Suppressor macrophage treated with lipopolysaccharide for 1 hour (primary cell): ENCODE results near the gene ABCA13.
"Not testable (repeated sequence)": the region's sequence is repeated elsewhere in the genome, so short reads cannot be mapped to it uniquely, and the experiment has no call there.

Source experiments
- DNase-seq, 3 donors: peaks; one replicate each; pipeline ENCODE4 v3.0.0-alpha.2; 2020 to 2022

ABCA13 gene

DNA sequence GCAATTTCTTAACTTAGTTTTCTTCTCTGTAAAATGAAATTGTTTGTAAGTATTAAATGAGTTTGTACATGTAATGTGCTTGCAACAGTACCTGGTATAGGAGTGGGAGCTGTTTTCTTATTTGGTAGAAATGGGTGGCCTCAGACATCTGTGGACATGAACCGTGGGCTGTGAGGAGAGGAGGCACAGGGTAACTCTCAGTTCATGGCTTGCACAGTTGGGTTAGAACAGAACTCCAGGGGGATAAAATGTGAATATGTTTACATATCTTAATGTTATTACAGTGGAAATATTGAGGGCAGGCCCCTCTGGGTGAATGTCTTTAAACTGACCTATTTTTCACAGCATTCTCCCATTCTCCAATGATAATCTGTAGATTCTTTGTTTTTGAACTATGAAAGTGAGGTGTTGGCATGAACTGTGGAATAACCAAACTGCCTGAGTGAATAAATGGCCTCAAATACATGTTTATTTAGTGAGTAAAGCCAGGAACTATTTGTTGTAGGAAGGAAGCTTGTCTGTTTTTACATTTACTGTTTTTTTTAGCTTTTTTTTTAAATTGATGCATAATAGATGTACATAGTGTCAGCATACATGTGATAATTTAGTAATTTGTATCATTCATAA is 2.6 kb downstream of the ABCA13 start:
- no peak for DNase-seq

DNA sequence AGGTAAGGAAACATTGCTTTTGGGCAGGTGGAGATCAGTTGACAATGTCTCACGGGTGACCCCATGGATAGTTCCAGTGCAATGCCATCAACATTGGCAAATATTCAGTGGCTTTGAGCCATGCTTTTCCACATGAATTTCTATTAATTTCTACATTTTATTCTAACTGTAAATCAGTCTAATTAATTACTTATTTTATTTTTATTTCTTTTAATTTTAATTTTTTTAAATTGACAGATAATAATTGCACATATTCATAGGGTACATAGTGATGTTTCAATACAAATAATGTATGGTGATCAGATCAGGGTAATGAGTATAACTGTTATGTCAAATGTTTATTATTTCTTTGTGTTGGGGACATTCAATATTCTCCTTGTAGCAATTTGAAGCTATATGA is 3.8 kb downstream of the ABCA13 start:
- DNase-seq = no peak

DNA sequence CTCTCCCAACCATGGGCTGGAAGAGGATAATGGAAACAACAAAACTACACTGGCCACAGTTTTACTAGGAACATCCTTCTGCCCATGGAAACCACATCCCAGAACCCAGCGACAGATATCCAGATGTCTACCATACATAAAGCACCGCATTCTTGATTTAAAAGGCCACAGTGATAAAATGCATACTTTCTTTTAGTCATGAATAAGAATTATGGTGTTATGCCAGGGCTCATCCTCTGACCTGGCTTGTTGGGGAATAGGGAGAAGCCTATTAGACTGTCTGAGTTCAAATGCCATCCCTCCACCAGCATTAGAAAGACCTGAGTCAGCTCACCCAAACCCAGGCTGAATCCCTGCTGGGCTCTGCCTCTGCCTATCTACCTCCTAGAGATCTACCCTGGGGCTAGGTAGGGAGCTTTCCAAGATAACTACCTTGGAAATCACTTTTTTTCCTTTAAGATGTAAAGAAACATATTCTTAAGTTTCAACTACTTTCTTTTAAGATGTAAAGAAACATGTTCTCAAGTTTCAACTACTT is 5.2 kb downstream of the ABCA13 start:
- no peak for DNase-seq

DNA sequence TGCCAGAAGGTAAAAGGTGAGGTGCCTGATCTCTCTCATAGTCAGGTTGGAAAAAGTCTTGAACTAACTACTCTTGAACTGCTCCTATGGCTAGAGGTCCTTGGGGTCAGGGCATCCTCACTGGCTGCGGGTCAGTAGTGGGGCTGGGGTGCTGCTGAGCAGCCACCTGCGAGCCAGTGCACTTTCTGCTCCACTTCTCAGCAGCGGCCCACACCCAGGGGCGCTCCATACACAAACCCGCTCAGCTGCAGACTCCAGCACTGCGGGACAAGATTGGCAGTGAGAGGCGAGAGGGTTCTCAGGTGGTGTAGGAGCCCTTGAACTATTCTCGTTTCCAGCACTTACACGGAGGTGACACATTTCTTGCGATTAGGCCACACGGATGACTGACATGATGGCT is 6.0 kb downstream of the ABCA13 start:
- no peak for DNase-seq

DNA sequence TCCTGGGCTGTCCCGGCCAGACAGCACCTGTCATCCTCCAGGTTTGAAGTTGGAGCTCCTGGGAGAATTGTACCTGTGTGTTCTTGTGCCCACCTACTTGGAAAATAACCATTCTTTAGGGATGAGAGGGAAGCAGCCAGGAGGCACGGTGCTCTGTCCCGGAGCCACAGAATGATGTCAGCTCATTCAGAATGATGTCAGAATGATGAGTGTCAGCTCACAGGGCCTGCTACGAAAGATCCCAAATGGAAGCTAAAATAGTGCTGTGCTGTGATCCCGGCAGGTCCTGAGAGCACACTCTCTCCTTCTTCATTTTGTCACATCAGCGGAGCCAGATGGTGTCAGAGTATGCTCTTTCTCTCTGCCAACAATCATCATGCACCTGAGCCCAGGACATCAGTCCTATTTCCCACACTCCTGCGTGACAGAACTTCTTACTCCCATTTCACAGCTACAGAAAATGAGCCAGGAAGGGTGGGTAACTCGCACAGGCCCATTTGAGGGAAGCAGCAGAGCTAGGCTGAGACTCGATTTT is 8.3 kb downstream of the ABCA13 start:
- no peak for DNase-seq

DNA sequence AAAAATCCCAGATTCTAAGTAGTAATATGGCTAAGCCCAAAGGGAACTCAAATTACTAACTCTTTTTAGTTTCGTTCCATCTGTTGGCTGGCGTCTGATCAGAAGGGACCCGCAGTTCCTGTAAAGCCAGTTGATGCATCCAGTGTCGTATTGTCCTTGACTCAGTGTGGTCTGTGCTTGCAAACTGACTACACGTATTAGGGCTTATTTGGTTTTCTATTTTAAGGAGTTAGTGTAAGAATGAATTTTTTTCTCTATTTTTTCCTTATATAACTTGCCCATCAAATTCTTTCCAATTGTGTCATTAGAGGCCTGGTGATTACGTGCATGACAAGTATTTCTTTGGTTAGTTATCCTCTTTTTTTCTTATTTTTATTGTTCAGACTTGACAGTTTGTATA is 9.7 kb downstream of the ABCA13 start:
- no peak for DNase-seq

DNA sequence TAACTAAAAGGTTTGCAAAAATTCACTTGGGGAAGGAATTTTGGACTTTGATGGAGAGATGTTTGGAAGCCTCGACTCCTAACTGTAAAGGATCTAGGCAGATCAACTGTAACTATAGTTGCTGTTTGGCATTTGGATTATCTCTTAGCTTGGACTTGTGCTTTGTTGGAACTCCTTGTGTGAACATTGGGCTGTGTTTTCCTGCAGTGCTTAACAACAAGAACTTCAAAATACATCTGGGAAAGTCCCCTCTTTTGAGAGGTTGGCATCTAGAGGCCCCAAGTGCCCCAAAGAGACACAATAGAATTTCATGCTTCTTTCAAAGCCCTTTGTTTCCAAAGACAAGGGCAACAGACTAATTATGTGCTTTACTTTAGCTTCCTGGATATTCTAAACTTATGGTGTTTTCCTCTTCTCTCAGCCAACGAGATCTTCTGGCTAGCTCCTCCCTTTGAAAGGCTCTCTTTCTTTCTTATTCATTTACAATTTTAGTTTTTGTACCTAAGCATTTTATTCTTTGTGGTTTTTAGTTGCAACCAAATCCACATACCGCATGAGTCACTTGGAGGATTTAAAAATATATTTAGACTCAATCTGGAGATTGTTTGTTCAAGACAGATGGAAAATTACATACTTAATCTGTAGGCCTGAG is 11.6 kb downstream of the ABCA13 start:
- no peak for DNase-seq

DNA sequence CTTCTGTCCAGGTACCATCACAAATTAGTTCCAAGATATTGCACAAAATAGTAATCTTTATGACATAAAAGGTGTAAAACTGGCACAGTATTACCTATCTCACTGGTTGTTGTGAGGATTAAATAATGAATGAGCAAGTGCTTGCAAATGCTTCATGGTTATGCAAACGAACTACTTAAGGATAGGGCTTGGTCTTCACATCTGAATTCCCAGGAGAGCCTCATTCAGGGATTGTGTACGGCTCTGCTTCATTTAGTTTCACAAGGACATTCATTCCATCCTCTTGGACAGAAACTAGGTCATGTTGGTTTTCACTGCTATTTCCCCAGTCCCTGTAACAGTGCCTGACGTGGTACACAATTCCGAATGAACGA is 12.1 kb downstream of the ABCA13 start:
- no peak for DNase-seq

DNA sequence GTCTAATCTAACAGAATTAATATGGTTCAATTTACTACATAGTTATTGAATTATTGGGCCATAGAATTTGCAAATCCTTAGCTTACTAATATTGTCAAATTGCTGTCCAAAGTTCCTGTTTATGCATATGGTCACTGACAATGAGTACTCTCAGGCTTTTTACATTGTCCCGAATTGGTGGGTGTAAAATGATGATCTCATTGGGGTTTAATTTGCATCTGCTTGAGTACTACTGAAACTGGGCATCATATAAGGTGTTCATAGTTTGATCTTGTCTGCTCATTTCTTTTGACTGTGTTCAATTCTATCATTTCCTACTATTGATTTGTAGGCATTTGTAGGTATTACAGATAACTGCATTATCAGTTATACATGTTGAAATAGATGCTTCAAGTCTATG is 12.7 kb downstream of the ABCA13 start:
- DNase-seq = peak in 2 of 3 donors; percentile 16 to 42

DNA sequence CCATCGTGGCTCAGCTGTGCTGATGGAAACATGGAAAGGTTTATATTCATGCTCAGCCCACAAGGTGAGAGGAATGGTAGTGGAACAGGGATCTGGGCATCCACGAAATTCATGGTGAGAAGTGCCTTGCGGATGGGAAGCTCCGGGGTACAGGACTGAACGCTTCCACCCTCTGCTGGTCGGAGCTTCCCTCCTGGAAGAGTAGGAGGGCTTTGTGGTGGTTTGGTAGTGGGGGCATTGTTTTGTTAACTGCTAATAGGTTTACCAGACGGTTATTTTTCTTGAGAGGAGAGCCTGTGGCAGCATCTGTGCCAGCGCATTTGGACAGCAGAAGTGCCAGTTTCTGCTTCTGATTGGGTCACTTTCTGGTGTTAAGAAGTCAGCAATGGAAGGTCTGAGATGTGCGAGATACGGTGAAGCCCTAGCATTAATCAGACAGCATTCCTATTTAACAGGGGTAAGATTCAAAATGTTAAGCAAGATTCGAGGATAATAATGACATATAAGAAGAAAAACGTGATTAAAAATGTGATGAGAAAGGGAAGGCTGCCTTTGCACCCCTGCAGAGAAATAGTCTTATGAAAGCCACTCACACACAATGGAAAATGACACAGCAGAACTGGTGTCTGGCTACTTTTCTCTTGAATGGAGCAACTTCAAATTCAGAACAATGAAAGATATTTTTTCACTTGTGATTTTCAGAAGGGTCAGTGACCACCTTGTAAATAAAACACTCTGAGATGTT is 17.7 kb downstream of the ABCA13 start:
- no peak for DNase-seq

DNA sequence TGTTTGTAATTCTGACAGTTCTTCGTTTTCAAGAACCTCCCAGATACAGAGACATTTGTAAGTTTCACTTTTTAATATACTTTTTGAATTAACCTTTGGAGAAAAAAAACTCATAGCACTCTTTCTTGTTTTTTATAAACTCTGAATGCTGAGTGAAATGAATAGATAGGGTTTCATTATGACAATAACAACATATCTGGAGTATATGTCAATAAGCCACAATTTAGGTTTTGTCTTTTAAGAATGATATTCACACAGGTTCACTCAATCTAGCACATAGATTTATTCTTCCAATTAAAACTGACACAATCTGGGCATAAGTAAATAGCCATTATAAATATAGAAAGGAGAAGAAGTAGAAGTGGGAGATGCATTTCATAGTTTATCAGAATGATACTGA is 21.7 kb downstream of the ABCA13 start:
- DNase-seq = no peak

DNA sequence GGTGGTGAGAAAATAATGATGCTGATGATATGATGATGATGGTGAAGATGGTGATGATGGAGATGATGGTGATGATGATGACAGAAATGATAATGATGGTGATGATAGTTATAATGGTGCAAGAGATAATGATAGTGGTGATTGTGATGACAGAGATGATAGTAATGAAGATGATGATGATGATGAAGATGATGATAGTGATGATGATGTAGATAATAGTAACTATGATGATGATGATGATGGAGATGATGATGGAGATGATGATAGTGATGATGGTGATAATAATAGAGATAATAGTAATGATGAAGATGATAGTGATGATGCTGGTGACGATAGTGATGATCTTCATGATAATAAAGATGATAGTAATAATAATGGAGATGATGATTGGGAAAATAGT is 22.2 kb downstream of the ABCA13 start:
- DNase-seq = no peak

DNA sequence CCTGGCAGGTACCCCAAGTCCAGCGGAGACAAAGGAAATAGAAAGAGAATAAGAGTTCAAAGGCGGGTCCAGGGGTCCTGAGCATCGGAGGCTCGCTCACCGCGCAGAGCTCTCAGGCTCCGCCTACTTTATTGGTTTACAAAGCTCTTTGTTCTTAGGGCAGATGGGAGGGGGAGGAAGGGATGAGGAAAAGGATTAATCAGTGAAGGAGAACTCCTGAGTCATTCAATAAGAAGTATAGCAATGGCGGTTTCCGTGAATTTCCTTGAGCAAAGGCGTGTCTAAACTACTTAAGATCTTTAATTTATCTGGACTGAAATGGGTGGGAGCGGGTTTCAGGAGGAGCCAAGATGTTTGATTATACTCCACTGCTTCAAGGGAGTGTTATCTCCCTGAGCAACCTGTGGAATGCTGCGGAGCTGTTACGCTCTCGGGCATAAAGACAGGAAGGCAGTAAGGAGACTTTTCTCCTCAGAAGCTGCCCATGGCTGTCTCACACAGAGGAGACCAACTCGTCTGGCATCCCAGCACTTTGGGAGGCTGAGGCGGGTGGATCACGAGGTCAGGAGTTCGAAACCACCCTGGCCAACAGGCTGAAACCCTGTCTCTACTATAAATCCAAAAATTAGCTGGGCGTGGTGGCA is 29.8 kb downstream of the ABCA13 start:
- DNase-seq = not testable (repeated sequence)

DNA sequence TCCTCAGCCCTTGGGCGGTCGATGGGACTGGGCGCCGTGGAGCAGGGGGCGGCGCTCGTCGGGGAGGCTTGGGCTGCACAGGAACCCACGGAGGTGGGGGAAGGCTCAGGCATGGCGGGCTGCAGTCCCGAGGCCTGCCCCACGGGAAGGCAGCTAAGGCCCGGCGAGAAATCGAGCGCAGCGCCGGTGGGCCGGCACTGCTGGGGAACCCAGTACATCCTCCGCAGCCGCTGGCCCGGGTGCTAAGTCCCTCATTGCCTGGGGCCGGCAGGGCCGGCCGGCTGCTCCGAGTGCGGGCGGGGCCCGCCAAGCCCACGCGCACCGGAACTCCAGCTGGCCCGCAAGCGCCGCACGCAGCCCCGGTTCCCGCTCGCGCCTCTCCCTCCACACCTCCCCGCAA is 31.7 kb downstream of the ABCA13 start:
- DNase-seq = not testable (repeated sequence)

DNA sequence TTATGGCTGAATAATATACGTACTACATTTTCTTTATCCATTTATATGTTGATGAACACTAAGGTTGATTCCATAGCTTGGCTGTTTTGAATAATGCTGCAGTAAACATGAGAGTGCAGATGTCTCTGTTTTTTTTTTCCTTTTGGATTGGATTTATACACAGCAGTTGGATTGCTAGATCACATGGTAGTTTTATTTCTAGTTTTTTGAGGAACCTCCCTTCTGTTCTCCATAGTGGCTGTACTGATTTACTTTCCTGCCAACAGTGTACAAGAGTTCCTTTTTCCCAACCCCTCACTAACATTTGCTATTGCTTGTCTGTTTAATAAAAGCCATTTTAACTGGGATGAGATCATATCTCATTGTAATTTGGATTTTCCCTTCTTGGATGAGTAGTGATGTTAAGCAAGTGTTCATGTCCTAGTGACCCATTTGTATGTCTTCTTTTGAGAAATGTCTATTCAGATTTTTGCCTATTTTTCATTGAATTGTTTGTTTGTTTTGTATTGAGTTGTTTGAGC is 36.0 kb downstream of the ABCA13 start:
- peak; percentile 30 to 68 (median 53) for DNase-seq

DNA sequence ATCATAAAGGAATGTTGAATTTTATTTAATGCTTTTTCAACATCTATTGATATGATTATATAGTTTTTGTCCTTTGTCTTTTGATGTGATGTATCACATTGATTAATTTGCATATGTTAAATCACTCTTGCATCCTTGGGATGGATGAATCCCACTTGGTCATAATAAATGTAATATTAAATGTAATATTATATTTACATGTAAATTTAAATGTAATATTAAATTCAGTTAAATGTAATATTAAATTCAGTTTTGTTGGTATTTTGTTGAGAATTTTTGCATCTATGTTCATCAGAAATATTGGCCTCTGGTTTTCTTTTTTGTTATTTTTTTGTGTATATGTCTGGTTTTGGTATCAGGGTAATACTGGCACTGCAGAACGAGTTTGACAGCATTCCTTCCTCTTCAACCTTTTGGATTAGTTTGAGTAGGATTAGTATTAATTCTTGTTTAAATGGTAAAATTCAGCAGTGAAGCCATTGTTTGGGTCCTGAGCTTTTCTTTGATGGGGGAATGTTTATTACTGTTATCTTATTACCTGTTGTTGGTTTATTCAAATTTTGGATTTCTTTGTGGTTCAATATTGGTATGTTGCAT is 37.8 kb downstream of the ABCA13 start:
- no peak for DNase-seq

DNA sequence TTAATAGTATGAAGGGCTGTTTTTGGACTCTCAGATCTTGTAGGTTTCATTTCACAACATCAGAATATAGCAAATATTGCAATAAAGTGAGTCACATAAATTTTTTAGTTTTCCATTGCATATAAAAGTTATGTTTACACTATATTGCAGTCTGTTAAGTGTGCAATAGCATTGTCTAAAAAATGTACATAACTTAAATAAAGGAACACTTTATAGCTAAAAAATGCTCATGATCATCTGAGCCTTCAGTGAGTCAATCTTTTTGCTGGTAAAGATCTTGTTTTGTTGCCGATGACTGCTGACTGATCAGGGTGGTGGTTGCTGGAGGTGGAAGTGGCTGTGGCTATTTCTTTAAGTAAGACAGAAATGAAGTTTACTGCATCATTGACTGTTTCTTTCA is 42.0 kb downstream of the ABCA13 start:
- peak; percentile 3 to 41 (median 14) for DNase-seq

DNA sequence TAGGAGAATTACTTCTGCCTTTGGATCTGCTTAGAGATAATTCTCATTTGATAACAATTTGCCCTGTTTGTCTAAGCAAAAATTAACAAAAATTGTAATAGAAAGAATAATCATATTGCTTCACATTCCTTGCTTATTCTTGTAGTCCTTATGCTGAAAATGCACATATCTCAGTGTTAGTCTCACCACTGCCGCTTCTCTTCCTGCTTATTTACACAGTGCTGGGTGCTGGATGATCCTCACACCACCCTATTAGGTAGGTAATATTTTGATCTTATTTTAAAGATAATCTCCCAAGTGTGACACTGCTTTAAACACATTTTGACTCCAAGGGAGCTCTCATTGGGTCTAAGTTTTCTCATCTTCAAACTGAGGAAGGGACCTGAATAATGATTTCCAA is 46.0 kb downstream of the ABCA13 start:
- no peak for DNase-seq

DNA sequence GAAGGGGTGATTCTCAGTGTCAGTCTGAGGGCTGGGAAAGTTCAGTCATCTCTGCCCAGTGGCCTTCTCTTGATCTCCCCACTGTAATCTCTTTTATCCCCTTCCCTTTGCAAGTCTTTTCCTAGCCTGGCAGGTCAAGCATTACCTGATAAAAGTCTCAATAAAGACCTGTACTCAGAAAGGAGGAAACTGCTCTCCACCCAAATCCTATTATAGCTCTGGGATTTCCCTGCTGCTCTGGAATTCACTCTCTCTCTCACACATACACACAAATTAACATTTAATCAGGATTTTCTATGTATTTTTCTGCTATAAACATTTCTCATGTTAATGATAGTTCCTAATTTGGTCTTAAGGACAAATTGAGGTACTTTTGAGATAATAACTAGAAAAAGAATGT is 46.5 kb downstream of the ABCA13 start:
- no peak for DNase-seq

DNA sequence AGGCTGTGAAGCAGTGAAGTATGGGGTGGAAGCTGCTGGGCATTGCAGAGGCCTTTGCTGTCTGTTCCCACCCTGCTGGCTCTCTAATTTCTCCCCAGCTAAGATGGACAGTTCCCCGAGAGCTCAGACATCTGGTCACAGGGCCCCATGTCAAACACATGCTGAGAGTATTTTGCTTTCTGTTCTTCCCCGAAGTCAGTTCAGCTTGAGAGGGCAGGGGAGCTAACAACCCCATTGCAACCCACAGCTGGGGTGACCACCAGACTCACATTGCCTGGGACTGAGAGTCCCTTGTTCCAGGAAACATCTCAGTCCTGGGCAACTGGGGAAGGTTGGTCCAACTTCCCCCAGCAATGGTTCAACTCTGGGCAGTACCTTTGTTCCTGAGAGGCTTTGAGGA is 52.8 kb downstream of the ABCA13 start:
- no peak for DNase-seq

DNA sequence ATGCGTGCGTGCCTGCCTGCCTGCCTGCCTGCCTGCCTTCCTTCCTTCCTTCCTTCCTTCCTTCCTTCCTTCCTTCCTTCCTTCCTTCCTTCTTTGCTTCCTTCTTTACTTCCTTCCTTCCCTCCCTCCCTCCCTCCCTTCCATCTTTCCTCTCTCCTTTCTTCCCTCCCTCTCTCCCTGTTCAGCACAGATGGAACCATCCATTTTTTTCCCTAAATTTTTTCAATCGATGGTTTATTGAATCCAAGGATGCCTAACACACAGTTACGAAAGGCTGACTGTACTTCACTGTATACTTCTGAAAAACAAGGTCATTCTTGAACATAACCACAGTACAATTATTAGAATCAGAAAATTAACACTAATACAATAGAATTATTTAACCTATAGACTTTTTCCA is 53.8 kb downstream of the ABCA13 start:
- no peak for DNase-seq

DNA sequence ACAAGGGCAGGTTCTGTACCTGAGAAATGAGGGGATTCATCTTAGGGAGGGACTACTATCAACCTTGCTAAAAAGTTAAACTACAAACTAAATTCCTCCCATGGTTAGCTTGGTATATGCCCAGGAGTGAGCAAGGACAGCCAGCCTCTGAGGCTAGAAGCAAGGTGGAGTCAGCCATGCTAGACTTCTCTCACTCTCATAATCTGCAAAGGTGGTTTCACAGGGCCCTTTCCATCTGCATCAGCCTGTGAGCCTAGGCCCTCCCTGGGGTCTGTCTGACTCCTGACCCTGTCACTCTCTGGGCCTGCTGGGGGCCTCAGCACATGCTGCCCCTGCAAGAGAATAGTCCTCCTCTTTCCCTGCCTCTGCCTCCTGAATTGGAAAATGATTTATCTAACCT is 66.1 kb downstream of the ABCA13 start:
- no peak for DNase-seq

DNA sequence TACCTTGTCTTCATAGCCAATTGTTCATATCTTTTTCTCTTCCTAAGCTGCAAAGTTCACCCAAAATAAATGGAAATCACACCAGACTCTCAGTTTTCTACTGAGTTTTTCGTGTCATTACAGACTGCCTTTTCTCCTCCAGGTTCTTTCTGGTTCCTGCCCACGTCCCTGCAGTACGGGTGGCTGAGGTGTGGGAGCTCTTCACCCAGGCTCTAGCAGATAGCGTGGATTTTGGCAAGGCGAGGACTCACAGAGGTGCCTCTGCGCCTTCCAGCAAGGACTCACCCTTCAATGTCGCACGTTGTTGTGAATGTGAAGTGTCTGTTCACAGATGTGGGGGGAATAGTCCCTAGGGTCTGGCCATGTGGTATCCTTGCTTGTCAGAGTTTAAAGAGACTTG is 71.6 kb downstream of the ABCA13 start:
- no peak for DNase-seq
